Right lobe of liver (tissue), 4 donors: ENCODE measurements around the gene NPNT.

Experiments
- CTCF ChIP-seq, 4 donors: fragments of 200-600 bp in 3 of 4; fragments of 450-650 bp in 1 of 4; IDR thresholded peaks; one replicate each; pipeline versions ENCODE4 v1.5.1 to v1.8.0; 2016 to 2022; ENCODE audit warnings: antibody characterized with exemption in 4 of 4, mild to moderate bottlenecking in 2 of 4
- POLR2A ChIP-seq: fragments of 450-650 bp; IDR thresholded peaks from one replicate; pipeline ENCODE4 v1.6.1; 2017; ENCODE audit warnings: antibody characterized with exemption, mild to moderate bottlenecking
- donor health status: DM: no; HTN: no; CAD: no.
- donor health status: DM: no; HTN: no; CAD: no.
- donor health status: DM: no; HTN: yes; CAD: no.

DNA sequence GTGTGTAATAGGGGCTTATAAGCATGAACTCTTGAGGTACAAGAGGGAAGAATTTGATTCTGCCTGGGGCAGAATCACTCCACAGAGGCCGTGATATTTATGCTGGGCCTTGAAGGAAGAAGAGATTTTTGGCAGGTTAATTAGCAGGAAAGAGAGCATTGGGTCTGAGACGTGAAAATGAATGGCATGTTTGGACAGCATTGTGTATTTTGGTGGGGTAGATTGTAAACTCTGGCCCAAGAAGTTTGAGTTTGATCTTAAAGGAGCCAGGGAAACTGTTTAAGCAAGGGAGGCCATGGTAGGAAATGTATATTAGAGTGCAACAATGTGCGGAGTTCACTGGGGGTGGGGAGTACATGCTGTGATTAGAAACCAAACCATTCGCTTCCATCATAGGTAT lies 62.4 kb downstream of the NPNT start:
- no peak for TF ChIP-seq CTCF (IDR thresholded peaks at IDR 0.05)
- no peak for TF ChIP-seq POLR2A
